Urinary bladder (tissue), 4 donors: ENCODE data around the gene PCMT1. TPM values are rescaled to one million over a fixed set of nuclear protein-coding genes. Genes with fewer than 3 reads are reported as not detected.

Experiments
- DNase-seq: peaks from one replicate; pipeline ENCODE4 v3.0.0-alpha.2; 2015; ENCODE audit errors: extremely low spot score
- H3K27ac ChIP-seq: one replicate; pipeline ENCODE4 v1.5.1; 2013; ENCODE audit warnings: low read depth, mild to moderate bottlenecking, moderate library complexity
- H3K36me3 ChIP-seq: one replicate; pipeline ENCODE4 v1.6.1; 2013; ENCODE audit warnings: mild to moderate bottlenecking, moderate library complexity; ENCODE audit not compliant: insufficient read depth
- H3K4me1 ChIP-seq: one replicate; pipeline ENCODE4 v1.6.1; 2013; ENCODE audit warnings: mild to moderate bottlenecking, moderate library complexity; ENCODE audit not compliant: insufficient read depth
- H3K4me3 ChIP-seq: one replicate; pipeline ENCODE4 v1.5.1; 2013; ENCODE audit warnings: low read depth, low read length
- WGBS: extraction: QIAGEN DNeasy Blood & Tissue Kit; methylation state at CpG from one replicate; pipeline ENCODE4 v1.1.7; 2013; 5-methylcytosine and 5-hydroxymethylcytosine counted together
- polyA plus RNA-seq: library from polyadenylated mRNA; stranded (reverse); fragments of 200-250 nt; gene quantifications from one replicate; pipeline ENCODE4 v1.2.3, GENCODE V29; 2013
- total RNA-seq: library from RNA; depleted of rRNA; stranded (reverse); fragments of >200 nt; gene quantifications from one replicate; pipeline ENCODE4 v1.2.3, GENCODE V29; 2014
- donor health status: healthy with polysubstance abuse.
- donor health status: healthy.

The PCMT1 gene
- total RNA-seq (65.5 TPM), polyA plus RNA-seq (104 TPM)

GRCh38 chr6:149749594-149750135 lies at the start of gene PCMT1:
TSS of gene PCMT1 (plus strand) at chr6:149749741. CDS start at chr6:149749902, 161 bp downstream.
- WGBS = under 1% methylated on average over 60 of the region's 60 CpGs
- Histone ChIP-seq H3K36me3 (peaks cover 1% of the 10 kb centered on the region), H3K27ac (peak within 1 kb of the TSS; percentile 82), H3K4me1 (no peaks in the 10 kb centered on the region), H3K4me3 (peak within 1 kb of the TSS; percentile 95)
- peak; percentile 60 for DNase-seq

GRCh38 chr6:149701714-149702113 lies 47.8 kb upstream of the PCMT1 start:
- Histone ChIP-seq H3K36me3 (peaks cover 3% of the 10 kb centered on the region), H3K4me3 (no peak overlapping the region), H3K27ac (no peak overlapping the region), H3K4me1 (no peaks in the 10 kb centered on the region)
- DNase-seq = no peak
- WGBS = 39% methylated on average over 7 of the region's 7 CpGs

GRCh38 chr6:149711711-149712110 lies 37.8 kb upstream of the PCMT1 start:
- H3K4me1 ChIP-seq = no peaks in the 10 kb centered on the region
- WGBS = 97% methylated on average over 5 of the region's 5 CpGs

GRCh38 chr6:149714442-149714841 lies 35.1 kb upstream of the PCMT1 start:
- no peak overlapping the region for H3K4me3 ChIP-seq
- no peaks in the 10 kb centered on the region for H3K4me1 ChIP-seq
- WGBS = 98% methylated on average over 1 of the region's 1 CpG
- H3K36me3 ChIP-seq = no peaks in the 10 kb centered on the region
- no peak for DNase-seq
- no peak overlapping the region for H3K27ac ChIP-seq

More at GRCh38 chr6:149711711-149712110, 37.8 kb upstream of the PCMT1 start:
- H3K36me3 ChIP-seq = no peaks in the 10 kb centered on the region
- DNase-seq = no peak
- no peak overlapping the region for H3K4me3 ChIP-seq
- H3K27ac ChIP-seq = no peak overlapping the region

GRCh38 chr6:149716181-149716963 lies 33.2 kb upstream of the PCMT1 start:
- DNase-seq = no peak
- WGBS = 25% methylated on average over 8 of the region's 8 CpGs
- no peaks in the 10 kb centered on the region for H3K4me1 ChIP-seq
- no peaks in the 10 kb centered on the region for H3K36me3 ChIP-seq
- peak overlapping the region; percentile 14 for H3K4me3 ChIP-seq
- H3K27ac ChIP-seq = no peak overlapping the region

- peak overlapping the region; percentile 64 for H3K4me3 ChIP-seq
- DNase-seq = no peak
- WGBS = 1% methylated on average over 9 of the region's 9 CpGs
- no peaks in the 10 kb centered on the region for H3K36me3 ChIP-seq
- H3K27ac ChIP-seq = peak overlapping the region; percentile 100
- no peaks in the 10 kb centered on the region for H3K4me1 ChIP-seq
Measured at GRCh38 chr6:149717255-149717587, 32.3 kb upstream of the PCMT1 start.

- Histone ChIP-seq H3K27ac (peak within 1 kb of the TSS; percentile 100), H3K4me1 (no peaks in the 10 kb centered on the region), H3K4me3 (peak within 1 kb of the TSS; percentile 64), H3K36me3 (no peaks in the 10 kb centered on the region)
- peak; percentile 71 for DNase-seq
- WGBS = under 1% methylated on average over 82 of the region's 82 CpGs
Measured at GRCh38 chr6:149717588-149718458, 31.7 kb upstream of the PCMT1 start, which contains the start of gene LATS1. TSS of gene LATS1 (minus strand) at chr6:149718101. CDS start at chr6:149702126, 15,975 bp downstream.

GRCh38 chr6:149719531-149719930 lies 30.0 kb upstream of the PCMT1 start:
- 97% methylated on average over 3 of the region's 3 CpGs for WGBS
- DNase-seq = no peak
- Histone ChIP-seq H3K4me1 (no peaks in the 10 kb centered on the region), H3K36me3 (no peaks in the 10 kb centered on the region), H3K4me3 (no peak overlapping the region), H3K27ac (no peak overlapping the region)

GRCh38 chr6:149723262-149723661 lies 26.3 kb upstream of the PCMT1 start:
- H3K4me1 ChIP-seq = no peaks in the 10 kb centered on the region
- no peaks in the 10 kb centered on the region for H3K36me3 ChIP-seq
- no peak overlapping the region for H3K4me3 ChIP-seq
- WGBS = 91% methylated on average over 4 of the region's 4 CpGs
- no peak for DNase-seq
- no peak overlapping the region for H3K27ac ChIP-seq

GRCh38 chr6:149723771-149724417 lies 25.6 kb upstream of the PCMT1 start:
- Histone ChIP-seq H3K27ac (no peak overlapping the region), H3K4me1 (no peaks in the 10 kb centered on the region), H3K36me3 (peaks cover 2% of the 10 kb centered on the region), H3K4me3 (no peak overlapping the region)
- no peak for DNase-seq
- 63% methylated on average over 10 of the region's 10 CpGs for WGBS

- DNase-seq = no peak
- H3K27ac ChIP-seq = no peak overlapping the region
- no peak overlapping the region for H3K4me3 ChIP-seq
- peaks cover 2% of the 10 kb centered on the region for H3K36me3 ChIP-seq
- 87% methylated on average over 3 of the region's 3 CpGs for WGBS
- no peaks in the 10 kb centered on the region for H3K4me1 ChIP-seq
Measured at GRCh38 chr6:149725785-149726184, 23.8 kb upstream of the PCMT1 start.

- Histone ChIP-seq H3K4me3 (no peak overlapping the region), H3K36me3 (peaks cover 3% of the 10 kb centered on the region), H3K27ac (no peak overlapping the region), H3K4me1 (no peaks in the 10 kb centered on the region)
- no peak for DNase-seq
- WGBS = 86% methylated on average over 4 of the region's 4 CpGs
Measured at GRCh38 chr6:149727793-149728498, 21.6 kb upstream of the PCMT1 start.
